ENCODE data around the gene LLGL1.

GRCh38 chr17:18246109-18246725 lies 20.8 kb downstream of the LLGL1 start:
- no peak for TF ChIP-seq CTCF (conservative IDR thresholded peaks at IDR 0.05; ENCODE audit: low read length)
- no peak for TF ChIP-seq EZH2phosphoT487 (IDR thresholded peaks at IDR 0.05; ENCODE audit: borderline replicate concordance)

Data from Loucy (cell line).